DOHH2 (cell line): ENCODE measurements around the gene ARHGEF35.

Source experiments
- EZH2phosphoT487 ChIP-seq: fragments of 200-600 bp; sonication (generic); IDR thresholded peaks from 2 replicates; pipeline ENCODE4 v1.6.1; 2017; ENCODE audit warnings: borderline replicate concordance, mild to moderate bottlenecking, antibody characterized with exemption, low read length, moderate library complexity, mixed read lengths
- TF ChIP-seq, protein P1 (sequence below): fragments of 200-600 bp; sonication (generic); IDR thresholded peaks from one replicate; pipeline ENCODE4 v1.5.1; 2014; ENCODE audit warnings: antibody characterized with exemption, mild to moderate bottlenecking, low read depth, low read length; ENCODE audit not compliant: poor library complexity, severe bottlenecking

GRCh38 chr7:144174613-144175012, 21.0 kb downstream of the ARHGEF35 start:
- no peak for TF ChIP-seq EZH2phosphoT487
- TF ChIP-seq, protein P1, sequence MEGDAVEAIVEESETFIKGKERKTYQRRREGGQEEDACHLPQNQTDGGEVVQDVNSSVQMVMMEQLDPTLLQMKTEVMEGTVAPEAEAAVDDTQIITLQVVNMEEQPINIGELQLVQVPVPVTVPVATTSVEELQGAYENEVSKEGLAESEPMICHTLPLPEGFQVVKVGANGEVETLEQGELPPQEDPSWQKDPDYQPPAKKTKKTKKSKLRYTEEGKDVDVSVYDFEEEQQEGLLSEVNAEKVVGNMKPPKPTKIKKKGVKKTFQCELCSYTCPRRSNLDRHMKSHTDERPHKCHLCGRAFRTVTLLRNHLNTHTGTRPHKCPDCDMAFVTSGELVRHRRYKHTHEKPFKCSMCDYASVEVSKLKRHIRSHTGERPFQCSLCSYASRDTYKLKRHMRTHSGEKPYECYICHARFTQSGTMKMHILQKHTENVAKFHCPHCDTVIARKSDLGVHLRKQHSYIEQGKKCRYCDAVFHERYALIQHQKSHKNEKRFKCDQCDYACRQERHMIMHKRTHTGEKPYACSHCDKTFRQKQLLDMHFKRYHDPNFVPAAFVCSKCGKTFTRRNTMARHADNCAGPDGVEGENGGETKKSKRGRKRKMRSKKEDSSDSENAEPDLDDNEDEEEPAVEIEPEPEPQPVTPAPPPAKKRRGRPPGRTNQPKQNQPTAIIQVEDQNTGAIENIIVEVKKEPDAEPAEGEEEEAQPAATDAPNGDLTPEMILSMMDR: no peak
